Measurements from ENCODE around the gene ADGRA1. TPM values are rescaled to one million over a fixed set of nuclear protein-coding genes. Genes with fewer than 3 reads are reported as not detected.
A peak's percentile ranks its signal among the peaks of the same experiment; 100 is the strongest.

ADGRA1 gene
- total RNA-seq, 4 donors from 2014 or later, result not detected

DNA sequence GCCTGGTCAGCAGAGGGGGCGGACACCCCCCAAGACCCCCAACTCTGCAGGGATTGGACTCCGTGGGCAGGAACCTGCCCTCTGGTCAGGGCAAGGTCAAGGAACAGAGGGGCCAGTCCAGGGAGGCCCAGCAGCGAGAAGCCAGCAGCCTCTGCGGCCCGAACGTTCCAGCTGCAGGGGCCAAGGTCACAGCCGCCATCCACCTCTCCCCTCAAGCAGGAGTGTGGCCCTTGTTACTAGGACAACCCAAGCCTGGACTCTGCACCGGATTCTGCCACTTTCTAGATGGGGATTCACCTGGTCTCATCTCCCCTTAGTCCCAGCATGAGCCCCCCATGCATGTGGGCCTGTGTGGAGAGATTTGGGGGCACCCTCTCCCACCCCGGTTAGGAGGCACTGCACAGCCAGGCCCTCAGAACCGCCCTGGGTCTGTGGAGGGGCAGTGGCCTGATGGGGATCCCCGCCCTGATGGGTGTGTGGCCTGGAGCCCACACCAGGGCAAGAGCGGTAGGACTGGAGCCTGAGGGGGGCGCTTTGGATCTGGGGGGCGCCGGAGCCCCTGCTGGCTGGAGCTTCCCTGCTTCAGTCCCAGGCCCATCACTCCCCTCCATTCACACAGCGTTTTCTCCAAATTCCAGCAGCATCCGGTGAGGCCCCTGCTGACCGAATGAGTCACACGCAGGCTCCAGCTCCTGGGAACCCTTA lies 18.1 kb downstream of the ADGRA1 start:
- Histone ChIP-seq H3K27ac (no peak overlapping the region), H3K4me3 (no peak overlapping the region), H3K36me3 (no peaks in the 10 kb centered on the region), H3K4me1 (peaks cover 0 to 4% (median 1%) of the 10 kb centered on the region in 3 donors), H3K27me3 (peaks cover 0 to 72% (median 3%) of the 10 kb centered on the region in 4 donors), H3K9me3 (peaks cover 0 to 32% (median 20%) of the 10 kb centered on the region in 3 donors)
- WGBS, 2 donors, result 91 to 97% methylated on average over 4 of the region's 19 CpGs
- intact Hi-C loops (cut with DNase I), result no loop called here
- TF ChIP-seq, protein P1, sequence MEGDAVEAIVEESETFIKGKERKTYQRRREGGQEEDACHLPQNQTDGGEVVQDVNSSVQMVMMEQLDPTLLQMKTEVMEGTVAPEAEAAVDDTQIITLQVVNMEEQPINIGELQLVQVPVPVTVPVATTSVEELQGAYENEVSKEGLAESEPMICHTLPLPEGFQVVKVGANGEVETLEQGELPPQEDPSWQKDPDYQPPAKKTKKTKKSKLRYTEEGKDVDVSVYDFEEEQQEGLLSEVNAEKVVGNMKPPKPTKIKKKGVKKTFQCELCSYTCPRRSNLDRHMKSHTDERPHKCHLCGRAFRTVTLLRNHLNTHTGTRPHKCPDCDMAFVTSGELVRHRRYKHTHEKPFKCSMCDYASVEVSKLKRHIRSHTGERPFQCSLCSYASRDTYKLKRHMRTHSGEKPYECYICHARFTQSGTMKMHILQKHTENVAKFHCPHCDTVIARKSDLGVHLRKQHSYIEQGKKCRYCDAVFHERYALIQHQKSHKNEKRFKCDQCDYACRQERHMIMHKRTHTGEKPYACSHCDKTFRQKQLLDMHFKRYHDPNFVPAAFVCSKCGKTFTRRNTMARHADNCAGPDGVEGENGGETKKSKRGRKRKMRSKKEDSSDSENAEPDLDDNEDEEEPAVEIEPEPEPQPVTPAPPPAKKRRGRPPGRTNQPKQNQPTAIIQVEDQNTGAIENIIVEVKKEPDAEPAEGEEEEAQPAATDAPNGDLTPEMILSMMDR (IDR thresholded peaks at IDR 0.05), result no peak
- no peak for TF ChIP-seq POLR2A (IDR thresholded peaks at IDR 0.05)
- no peak for DNase-seq

DNA sequence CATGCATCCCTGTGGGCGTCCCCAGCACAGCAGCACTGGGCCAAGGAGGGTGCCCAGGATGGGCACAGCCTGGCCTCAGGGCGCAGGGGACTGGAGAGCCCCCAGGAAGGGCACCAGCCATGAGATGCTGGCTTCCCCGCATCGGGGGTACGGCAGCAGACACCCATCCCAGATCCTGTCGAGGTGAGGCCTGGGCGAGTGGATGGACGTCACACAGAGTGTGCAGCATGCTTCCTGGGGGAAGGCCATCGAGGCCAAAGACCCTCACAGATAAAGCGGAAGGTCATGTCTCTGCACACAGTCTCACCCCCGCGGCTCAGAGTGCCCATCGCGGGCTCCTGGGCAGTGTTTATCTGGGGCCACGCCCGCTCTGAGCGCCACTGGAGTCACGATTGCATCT lies 18.8 kb downstream of the ADGRA1 start:
- no peaks in the 10 kb centered on the region for H3K4me1 ChIP-seq
- TF ChIP-seq POLR2A (IDR thresholded peaks at IDR 0.05), result no peak
- TF ChIP-seq, protein P1 (IDR thresholded peaks at IDR 0.05), result no peak
- no peaks in the 10 kb centered on the region for H3K36me3 ChIP-seq
- intact Hi-C loops (cut with DNase I), result no loop called here
- DNase-seq, result no peak
- no peak overlapping the region for H3K4me3 ChIP-seq
- 86 to 90% methylated on average over 12 to 16 of the region's 18 CpGs for WGBS, 2 donors
- H3K9me3 ChIP-seq, result peaks cover 0 to 32% (median 20%) of the 10 kb centered on the region in 3 donors
- H3K27me3 ChIP-seq, result peaks cover 0 to 67% (median 1%) of the 10 kb centered on the region in 4 donors
- no peak overlapping the region for H3K27ac ChIP-seq

- intact Hi-C loops (cut with DNase I), result no loop called here
- 67 to 70% methylated on average over 1 of the region's 1 CpG for WGBS, 2 donors
Measured at GRCh38 chr10:133107442-133107841, 19.7 kb downstream of the ADGRA1 start.

DNA sequence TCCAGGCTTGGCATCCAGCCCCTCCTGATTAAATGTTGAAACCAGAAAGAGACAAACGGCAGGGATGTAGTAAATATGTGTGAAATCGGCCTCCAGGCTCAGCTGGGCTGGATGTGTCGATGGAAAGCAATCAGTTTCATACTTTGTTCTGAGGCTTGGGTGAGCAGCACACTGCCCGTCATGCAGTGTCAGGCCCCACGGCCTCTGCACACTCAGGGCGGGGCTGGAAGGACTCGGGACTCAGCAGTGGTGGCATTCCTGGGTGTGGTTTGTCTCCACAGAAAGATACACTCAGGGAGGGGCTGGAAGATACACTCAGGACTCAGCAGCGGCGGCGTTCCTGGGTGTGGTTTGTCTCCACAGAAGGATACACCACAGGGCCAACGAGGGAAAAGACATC lies 22.0 kb downstream of the ADGRA1 start:
- Histone ChIP-seq H3K27ac (peak overlapping the region in 1 of 4 donors; percentile 26), H3K27me3 (peaks cover 0 to 40% (median 0%) of the 10 kb centered on the region in 4 donors), H3K4me3 (no peak overlapping the region), H3K4me1 (no peaks in the 10 kb centered on the region), H3K9me3 (peaks cover 0 to 32% (median 20%) of the 10 kb centered on the region in 3 donors), H3K36me3 (no peaks in the 10 kb centered on the region)
- no peak for TF ChIP-seq POLR2A (IDR thresholded peaks at IDR 0.05)
- TF ChIP-seq, protein P1 (IDR thresholded peaks at IDR 0.05), result no peak
- DNase-seq, result no peak
- 34 to 49% methylated on average over 5 to 7 of the region's 11 CpGs for WGBS, 2 donors
- intact Hi-C loops (cut with DNase I), result no loop called here

More at GRCh38 chr10:133107442-133107841, 19.7 kb downstream of the ADGRA1 start:
- Histone ChIP-seq H3K27ac (no peak overlapping the region), H3K9me3 (peaks cover 0 to 32% (median 20%) of the 10 kb centered on the region in 3 donors), H3K27me3 (peaks cover 0 to 57% (median 0%) of the 10 kb centered on the region in 4 donors), H3K4me1 (no peaks in the 10 kb centered on the region), H3K36me3 (no peaks in the 10 kb centered on the region), H3K4me3 (no peak overlapping the region)
- TF ChIP-seq POLR2A (IDR thresholded peaks at IDR 0.05), result no peak
- TF ChIP-seq, protein P1 (IDR thresholded peaks at IDR 0.05), result no peak
- DNase-seq, result no peak

- intact Hi-C loops (cut with DNase I), result no loop called here
- WGBS, 2 donors, result 29 to 37% methylated on average over 1 to 3 of the region's 13 CpGs
- Histone ChIP-seq H3K27ac (peak overlapping the region in 1 of 4 donors; percentile 26), H3K27me3 (peaks cover 0 to 40% (median 0%) of the 10 kb centered on the region in 4 donors), H3K9me3 (peaks cover 0 to 32% (median 20%) of the 10 kb centered on the region in 3 donors), H3K36me3 (no peaks in the 10 kb centered on the region), H3K4me1 (no peaks in the 10 kb centered on the region), H3K4me3 (no peak overlapping the region)
- DNase-seq, result no peak
- TF ChIP-seq, protein P1 (IDR thresholded peaks at IDR 0.05), result no peak
- TF ChIP-seq POLR2A (IDR thresholded peaks at IDR 0.05), result no peak
Measured at GRCh38 chr10:133110133-133110532, 22.4 kb downstream of the ADGRA1 start.
